Dendritic cell treated with granulocyte-macrophage colony-stimulating factor and Interleukin-4, amounts not matched to agents 40 ng/mL and 50 ng/mL, for 4 days (primary cell): ENCODE results near the gene CIITA.

Experiments used
- H3K27ac Mint-ChIP-seq: one replicate; pipeline ENCODE4 v1.8.0; 2022; ENCODE audit warnings: mild to moderate bottlenecking, mixed read lengths
- H3K27me3 Mint-ChIP-seq: one replicate; pipeline ENCODE4 v1.8.0; 2022; ENCODE audit warnings: mild to moderate bottlenecking, mixed read lengths
- H3K36me3 Mint-ChIP-seq: one replicate; pipeline ENCODE4 v1.8.0; 2022; ENCODE audit warnings: low read depth, mixed read lengths
- H3K4me1 Mint-ChIP-seq: one replicate; pipeline ENCODE4 v1.8.0; 2022; ENCODE audit warnings: low read depth, mixed read lengths
- H3K4me3 Mint-ChIP-seq: one replicate; pipeline ENCODE4 v1.8.0; 2022; ENCODE audit warnings: mild to moderate bottlenecking, moderate library complexity, mixed read lengths
- H3K9me3 Mint-ChIP-seq: one replicate; pipeline ENCODE4 v1.8.0; 2022; ENCODE audit warnings: mixed read lengths
- intact Hi-C: fragments of 100-400 bp; cut with micrococcal nuclease; formaldehyde crosslinking; loops from one replicate; pipeline ENCODE4 v1.15.0; 2022

Gene CIITA

GRCh38 chr16:10838621-10839278 is 38.3 kb upstream of the CIITA start:
- H3K27ac Mint-ChIP-seq = peak overlapping the region; percentile 52
- no peak overlapping the region for H3K4me3 Mint-ChIP-seq
- no peaks in the 10 kb centered on the region for H3K9me3 Mint-ChIP-seq
- H3K36me3 Mint-ChIP-seq = no peaks in the 10 kb centered on the region
- H3K27me3 Mint-ChIP-seq = no peaks in the 10 kb centered on the region
- intact Hi-C loops = no loop called here
- H3K4me1 Mint-ChIP-seq = peaks cover 53% of the 10 kb centered on the region

DNA sequence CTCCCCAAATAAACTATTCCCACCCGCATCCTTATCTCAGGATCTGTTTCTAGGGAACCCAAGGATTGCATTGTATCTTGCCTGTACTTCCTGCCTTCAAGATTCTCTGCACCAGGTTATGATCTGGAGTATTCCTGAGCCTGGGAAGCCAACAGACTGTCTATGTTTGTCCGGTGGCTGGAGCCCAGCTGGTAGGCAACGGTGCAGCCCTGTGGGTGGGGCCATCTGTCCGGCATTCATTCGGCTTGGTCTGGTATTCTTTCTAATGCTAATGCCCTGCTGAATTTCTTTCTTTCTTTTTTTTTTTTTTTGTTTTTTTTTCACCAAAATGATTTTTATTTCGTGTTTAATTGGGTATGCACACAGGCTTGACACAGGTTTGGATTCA is 37.7 kb upstream of the CIITA start:
- H3K4me1 Mint-ChIP-seq = peaks cover 53% of the 10 kb centered on the region
- H3K27me3 Mint-ChIP-seq = no peaks in the 10 kb centered on the region
- no peaks in the 10 kb centered on the region for H3K9me3 Mint-ChIP-seq
- H3K27ac Mint-ChIP-seq = peak overlapping the region; percentile 52
- H3K4me3 Mint-ChIP-seq = no peak overlapping the region
- H3K36me3 Mint-ChIP-seq = no peaks in the 10 kb centered on the region
- intact Hi-C loops = no loop called here

- no peak overlapping the region for H3K4me3 Mint-ChIP-seq
- H3K9me3 Mint-ChIP-seq = no peaks in the 10 kb centered on the region
- peaks cover 62% of the 10 kb centered on the region for H3K4me1 Mint-ChIP-seq
- H3K27ac Mint-ChIP-seq = no peak overlapping the region
- no peaks in the 10 kb centered on the region for H3K36me3 Mint-ChIP-seq
- no peaks in the 10 kb centered on the region for H3K27me3 Mint-ChIP-seq
- intact Hi-C loops = no loop called here
Measured at GRCh38 chr16:10840703-10841102, 36.3 kb upstream of the CIITA start.

DNA sequence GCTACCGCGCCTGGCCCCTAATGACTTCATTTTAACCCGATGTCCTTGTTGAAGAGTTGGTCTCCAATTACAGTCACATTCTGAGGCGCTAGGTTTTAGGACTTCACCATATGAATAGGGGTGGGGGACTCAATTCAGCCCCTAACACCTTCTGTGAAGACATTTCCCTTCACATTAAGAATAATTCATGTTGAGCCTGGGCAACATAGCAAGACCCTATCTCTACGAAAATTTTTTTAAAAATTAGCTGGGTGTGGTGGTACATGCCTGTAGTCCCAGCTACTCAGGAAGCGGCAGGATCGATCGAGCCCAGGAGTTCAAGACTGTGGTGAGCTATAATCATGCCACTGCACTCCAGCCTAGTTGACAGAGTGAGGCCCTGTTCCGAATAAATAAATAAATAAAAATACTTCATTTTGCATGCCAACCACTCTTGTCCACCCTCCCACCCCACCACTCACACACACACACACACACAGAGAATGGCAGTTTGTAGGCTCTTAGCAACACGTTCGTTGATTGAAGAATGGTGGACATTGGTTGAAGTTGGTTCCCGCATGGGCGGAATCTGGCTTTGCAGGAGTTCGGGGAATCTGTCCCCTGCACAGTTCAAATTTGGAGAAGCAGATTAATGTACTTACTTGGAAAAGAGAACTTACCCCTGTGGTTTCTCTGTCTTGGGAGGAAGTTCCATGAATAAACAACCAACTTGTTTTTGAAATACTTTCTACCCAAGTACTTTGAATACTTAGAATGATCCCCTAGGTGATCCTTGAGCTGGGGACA is 30.6 kb upstream of the CIITA start:
- no peaks in the 10 kb centered on the region for H3K36me3 Mint-ChIP-seq
- H3K4me1 Mint-ChIP-seq = peaks cover 77% of the 10 kb centered on the region
- peak overlapping the region; percentile 99 for H3K27ac Mint-ChIP-seq
- no peaks in the 10 kb centered on the region for H3K27me3 Mint-ChIP-seq
- H3K4me3 Mint-ChIP-seq = peak overlapping the region; percentile 75
- intact Hi-C loops = loop anchor here (2.0 kb wide), 2 partner anchors 16 to 18 kb away; no protein-coding TSS in a partner anchor
- H3K9me3 Mint-ChIP-seq = no peaks in the 10 kb centered on the region

- intact Hi-C loops = loop anchor here (2.0 kb wide), 2 partner anchors 16 to 18 kb away; no protein-coding TSS in a partner anchor
- H3K27me3 Mint-ChIP-seq = no peaks in the 10 kb centered on the region
- peaks cover 81% of the 10 kb centered on the region for H3K4me1 Mint-ChIP-seq
- peak overlapping the region; percentile 99 for H3K27ac Mint-ChIP-seq
- H3K9me3 Mint-ChIP-seq = no peaks in the 10 kb centered on the region
- no peaks in the 10 kb centered on the region for H3K36me3 Mint-ChIP-seq
- H3K4me3 Mint-ChIP-seq = peak overlapping the region; percentile 75
Measured at GRCh38 chr16:10847176-10847575, 29.8 kb upstream of the CIITA start.

GRCh38 chr16:10849736-10850477 is 27.1 kb upstream of the CIITA start:
- H3K4me3 Mint-ChIP-seq = no peak overlapping the region
- no peaks in the 10 kb centered on the region for H3K9me3 Mint-ChIP-seq
- intact Hi-C loops = no loop called here
- H3K27ac Mint-ChIP-seq = no peak overlapping the region
- H3K4me1 Mint-ChIP-seq = peaks cover 70% of the 10 kb centered on the region
- no peaks in the 10 kb centered on the region for H3K27me3 Mint-ChIP-seq
- H3K36me3 Mint-ChIP-seq = no peaks in the 10 kb centered on the region

GRCh38 chr16:10850478-10850850 is 26.5 kb upstream of the CIITA start:
- H3K9me3 Mint-ChIP-seq = no peaks in the 10 kb centered on the region
- no peak overlapping the region for H3K27ac Mint-ChIP-seq
- H3K4me3 Mint-ChIP-seq = no peak overlapping the region
- H3K27me3 Mint-ChIP-seq = no peaks in the 10 kb centered on the region
- no peaks in the 10 kb centered on the region for H3K36me3 Mint-ChIP-seq
- intact Hi-C loops = no loop called here
- H3K4me1 Mint-ChIP-seq = peaks cover 65% of the 10 kb centered on the region

DNA sequence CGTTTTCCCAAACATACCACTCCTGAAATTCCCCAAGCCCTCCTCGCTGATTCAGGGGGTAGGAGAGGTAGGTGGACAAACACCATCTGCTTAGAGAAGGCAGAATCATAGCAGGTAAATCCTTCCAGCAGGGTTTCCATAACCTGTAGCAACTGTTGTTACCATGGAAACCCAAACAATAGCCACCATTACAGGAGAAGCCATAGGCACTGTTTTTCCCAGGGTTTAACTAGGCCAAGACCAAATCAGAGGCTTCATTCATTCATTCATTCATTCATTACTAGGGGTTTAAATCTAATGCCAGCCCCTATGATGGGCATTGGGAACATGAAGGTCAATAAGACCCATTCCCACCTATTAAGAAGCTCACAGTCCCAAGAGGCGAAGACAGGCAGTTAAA is 25.5 kb upstream of the CIITA start:
- intact Hi-C loops = no loop called here
- Mint-ChIP-seq H3K27ac (no peak overlapping the region), H3K27me3 (no peaks in the 10 kb centered on the region), H3K36me3 (no peaks in the 10 kb centered on the region), H3K4me3 (no peak overlapping the region), H3K9me3 (no peaks in the 10 kb centered on the region), H3K4me1 (peaks cover 57% of the 10 kb centered on the region)

GRCh38 chr16:10852286-10852685 is 24.7 kb upstream of the CIITA start:
- H3K9me3 Mint-ChIP-seq = no peaks in the 10 kb centered on the region
- H3K27ac Mint-ChIP-seq = no peak overlapping the region
- no peaks in the 10 kb centered on the region for H3K27me3 Mint-ChIP-seq
- no peak overlapping the region for H3K4me3 Mint-ChIP-seq
- H3K36me3 Mint-ChIP-seq = no peaks in the 10 kb centered on the region
- intact Hi-C loops = no loop called here
- H3K4me1 Mint-ChIP-seq = peaks cover 50% of the 10 kb centered on the region

- Mint-ChIP-seq H3K27ac (peak overlapping the region; percentile 7), H3K4me1 (peaks cover 45% of the 10 kb centered on the region), H3K4me3 (no peak overlapping the region), H3K36me3 (no peaks in the 10 kb centered on the region), H3K27me3 (no peaks in the 10 kb centered on the region), H3K9me3 (no peaks in the 10 kb centered on the region)
- intact Hi-C loops = no loop called here
Measured at GRCh38 chr16:10852948-10853347, 24.1 kb upstream of the CIITA start.

- H3K27ac Mint-ChIP-seq = no peak overlapping the region
- peaks cover 13% of the 10 kb centered on the region for H3K9me3 Mint-ChIP-seq
- H3K4me1 Mint-ChIP-seq = peaks cover 35% of the 10 kb centered on the region
Measured at GRCh38 chr16:10856042-10856441, 21.0 kb upstream of the CIITA start.

GRCh38 chr16:10858203-10858602 is 18.8 kb upstream of the CIITA start:
- no peak overlapping the region for H3K4me3 Mint-ChIP-seq
- no peaks in the 10 kb centered on the region for H3K27me3 Mint-ChIP-seq

More at GRCh38 chr16:10856042-10856441, 21.0 kb upstream of the CIITA start:
- H3K4me3 Mint-ChIP-seq = no peak overlapping the region
- no peaks in the 10 kb centered on the region for H3K36me3 Mint-ChIP-seq
- H3K27me3 Mint-ChIP-seq = no peaks in the 10 kb centered on the region
- intact Hi-C loops = no loop called here

GRCh38 chr16:10859020-10859419 is 18.0 kb upstream of the CIITA start:
- Mint-ChIP-seq H3K4me3 (no peak overlapping the region), H3K27ac (peak overlapping the region; percentile 73)
- intact Hi-C loops = no loop called here

More at GRCh38 chr16:10858203-10858602, 18.8 kb upstream of the CIITA start:
- intact Hi-C loops = no loop called here
- Mint-ChIP-seq H3K4me1 (peaks cover 40% of the 10 kb centered on the region), H3K36me3 (no peaks in the 10 kb centered on the region), H3K27ac (no peak overlapping the region), H3K9me3 (peaks cover 13% of the 10 kb centered on the region)

DNA sequence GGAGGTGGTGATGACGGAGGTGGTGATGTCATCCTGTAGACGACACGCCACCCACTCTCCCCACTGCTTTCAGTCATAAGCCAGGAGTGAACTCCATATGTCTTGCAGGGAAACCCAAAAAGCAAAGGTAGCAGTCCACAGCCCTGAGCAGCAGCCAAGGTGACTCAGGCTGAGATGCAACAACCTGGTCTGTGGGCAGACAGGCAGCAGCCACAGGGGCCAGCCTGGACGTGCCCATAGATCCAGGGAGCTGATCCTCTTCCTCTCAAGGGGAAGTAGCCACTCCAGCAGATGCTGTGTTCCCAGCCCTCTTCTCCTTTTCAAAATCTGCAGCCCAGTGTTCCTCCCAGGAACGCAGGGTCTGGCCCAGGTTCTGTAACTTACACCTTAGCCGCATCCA is 17.3 kb upstream of the CIITA start:
- peak overlapping the region; percentile 73 for H3K27ac Mint-ChIP-seq
- intact Hi-C loops = no loop called here
- no peaks in the 10 kb centered on the region for H3K27me3 Mint-ChIP-seq

More at GRCh38 chr16:10859020-10859419, 18.0 kb upstream of the CIITA start:
- Mint-ChIP-seq H3K9me3 (peaks cover 13% of the 10 kb centered on the region), H3K4me1 (peaks cover 44% of the 10 kb centered on the region), H3K27me3 (no peaks in the 10 kb centered on the region), H3K36me3 (no peaks in the 10 kb centered on the region)

More for the DNA sequence above, 17.3 kb upstream of the CIITA start:
- Mint-ChIP-seq H3K4me1 (peaks cover 46% of the 10 kb centered on the region), H3K9me3 (peaks cover 13% of the 10 kb centered on the region), H3K36me3 (no peaks in the 10 kb centered on the region), H3K4me3 (no peak overlapping the region)
